Stimulated activated CD4-positive, alpha-beta T cell treated with anti-CD3 and anti-CD28 coated beads, Interleukin-4, amount 100 ng/mL, for 1 hour (primary cell): ENCODE results near the gene CREB5.

Experiments
- DNase-seq: peaks from one replicate; pipeline ENCODE4 v3.0.0-alpha.2; 2020

CREB5 gene

DNA sequence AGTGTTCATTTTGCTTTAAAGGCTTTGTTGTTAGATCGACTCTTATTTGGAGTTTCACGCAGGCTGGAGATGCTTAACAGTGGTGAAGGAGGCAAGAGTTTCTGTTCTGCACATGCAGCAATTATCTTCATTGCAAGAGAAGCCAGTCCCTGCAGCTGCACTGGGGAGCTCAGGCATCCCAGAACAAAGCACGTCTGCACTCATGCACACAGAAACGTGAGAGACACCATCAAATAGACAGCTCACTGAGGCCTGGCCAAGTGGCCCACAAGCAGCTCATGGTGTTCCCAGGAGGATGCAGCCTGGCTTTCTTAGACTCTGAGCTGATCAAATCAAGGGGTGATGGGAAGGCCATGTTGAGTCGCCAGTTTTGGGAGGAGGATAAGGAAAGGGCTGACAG, 246.1 kb downstream of the CREB5 start:
- no peak for DNase-seq

DNA sequence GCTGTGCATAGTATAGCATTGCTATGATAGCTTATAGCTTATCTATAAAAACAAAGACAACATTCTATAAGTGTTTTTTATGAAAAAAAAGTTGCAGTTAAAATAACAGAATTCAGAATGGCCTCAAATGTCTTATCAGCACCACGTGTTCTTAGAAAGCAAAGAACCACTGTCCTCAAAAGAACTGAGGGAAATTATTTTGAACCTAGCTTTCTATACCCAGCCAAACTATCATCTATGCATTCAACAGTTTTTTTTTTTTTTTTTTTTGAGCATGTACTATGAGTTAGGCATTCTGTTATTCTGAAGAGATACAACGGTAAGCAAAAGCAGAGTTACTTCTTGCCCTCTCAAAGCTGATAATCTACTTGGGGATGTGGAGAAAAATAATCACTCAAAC, 247.8 kb downstream of the CREB5 start:
- no peak for DNase-seq

DNA sequence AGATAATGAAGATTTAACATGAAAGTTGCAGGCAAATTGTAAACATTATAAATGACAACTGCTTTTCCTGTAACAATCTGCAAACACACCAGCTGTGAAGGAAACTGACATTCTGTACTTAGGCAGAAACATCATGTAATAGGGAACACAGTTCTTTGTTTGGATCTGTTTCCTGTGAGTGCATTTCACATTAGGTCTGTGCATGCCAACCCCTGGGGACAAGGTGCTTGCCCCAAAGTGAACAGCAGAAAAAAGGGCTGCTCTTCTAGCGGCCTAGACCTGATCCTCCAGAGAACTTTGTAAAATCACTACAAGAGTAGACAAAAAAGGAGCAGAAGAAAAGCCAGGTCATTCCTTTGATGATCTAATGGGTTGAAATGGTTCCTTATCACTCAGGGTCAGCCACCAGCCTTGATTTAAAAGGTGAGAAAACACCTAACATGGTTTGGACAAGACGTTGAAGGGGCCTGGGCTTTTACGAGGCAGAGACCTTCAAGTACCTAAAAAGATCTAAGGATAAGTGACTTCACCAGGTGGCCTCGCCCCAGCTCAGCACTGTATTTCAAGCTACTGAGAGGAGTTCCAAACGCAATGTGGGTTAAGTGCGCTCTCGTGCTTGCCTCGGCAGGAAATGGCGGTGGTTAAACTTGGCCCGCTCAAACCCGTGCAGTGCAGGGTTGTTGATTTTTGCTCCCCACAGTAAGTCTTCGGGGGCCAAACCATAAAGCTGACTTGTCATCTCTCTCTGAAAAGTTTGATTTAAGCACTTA, 249.7 kb downstream of the CREB5 start:
- no peak for DNase-seq

DNA sequence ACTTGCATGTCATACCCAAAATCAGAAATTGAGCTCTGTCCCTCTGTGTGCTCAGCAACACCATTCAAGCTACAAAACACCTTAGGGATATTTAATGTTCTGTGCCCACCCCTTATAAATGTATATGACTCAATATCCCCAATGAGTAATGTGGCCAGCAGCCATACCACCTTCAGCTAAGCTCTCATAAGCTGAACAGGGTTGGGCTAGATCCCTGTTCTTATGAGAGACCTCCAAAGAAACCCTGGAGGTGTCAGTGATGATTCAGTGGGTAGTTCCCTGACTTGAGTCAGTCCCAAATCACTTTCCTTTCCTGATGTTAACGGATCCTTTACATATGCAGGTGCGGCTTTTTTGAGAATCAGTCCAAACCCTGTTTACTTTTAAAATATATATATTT, 253.8 kb downstream of the CREB5 start:
- no peak for DNase-seq

DNA sequence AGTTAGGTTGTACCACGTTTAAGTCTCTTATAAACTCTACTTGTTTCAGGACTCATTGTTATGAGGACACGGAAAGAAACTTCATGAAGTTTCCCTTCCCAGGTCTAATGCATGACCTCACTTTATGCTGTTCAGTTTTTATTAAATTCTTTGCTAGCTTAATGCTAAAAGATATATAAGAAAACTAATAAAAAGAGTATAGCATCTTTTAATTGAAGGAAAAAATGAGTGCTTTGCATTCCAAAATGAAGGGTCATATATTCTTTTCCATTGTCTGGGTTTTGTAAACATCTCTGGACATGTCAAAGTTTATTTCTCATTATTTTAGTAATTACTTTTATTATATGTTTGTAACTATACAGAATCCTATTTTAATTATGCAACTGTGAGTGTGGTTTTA, 255.8 kb downstream of the CREB5 start:
- no peak for DNase-seq

DNA sequence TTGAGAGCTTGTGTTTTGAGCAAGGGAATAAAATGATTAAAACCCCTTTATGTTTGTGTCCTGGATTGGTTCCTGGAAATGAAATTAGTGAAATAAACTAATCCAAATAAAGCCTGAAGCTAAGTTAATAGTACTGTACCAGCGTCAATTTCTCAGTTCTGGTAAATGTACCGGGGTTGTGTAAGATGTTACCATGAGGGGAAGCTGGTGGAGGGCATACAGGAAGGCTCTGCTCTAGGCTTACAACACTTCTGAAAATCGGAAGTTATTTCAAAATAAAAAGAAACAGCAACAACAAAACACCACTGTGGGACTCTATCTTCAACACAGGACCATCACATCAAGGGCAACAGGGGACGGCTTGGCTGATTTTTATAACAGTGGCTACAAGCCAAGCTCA, 257.0 kb downstream of the CREB5 start:
- DNase-seq = no peak

DNA sequence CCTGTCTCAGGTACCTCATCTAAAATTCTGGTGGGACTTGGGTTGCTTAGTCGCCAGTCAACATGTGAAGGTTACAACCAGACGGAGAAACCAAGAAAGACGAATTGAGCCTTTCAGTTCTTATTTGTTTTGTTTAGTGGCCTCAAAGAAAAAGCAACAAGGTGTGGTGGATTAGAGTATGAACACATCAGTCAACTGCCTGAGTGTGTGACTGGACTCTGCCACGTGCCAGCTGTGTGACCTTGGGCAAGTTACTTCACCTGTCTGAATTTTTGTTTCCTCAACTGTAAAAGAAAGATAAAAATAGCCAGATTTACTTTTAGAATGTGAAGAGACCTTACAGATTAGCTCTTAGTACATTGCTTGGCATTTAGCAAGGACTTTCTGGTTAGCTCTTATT, 259.2 kb downstream of the CREB5 start:
- no peak for DNase-seq

DNA sequence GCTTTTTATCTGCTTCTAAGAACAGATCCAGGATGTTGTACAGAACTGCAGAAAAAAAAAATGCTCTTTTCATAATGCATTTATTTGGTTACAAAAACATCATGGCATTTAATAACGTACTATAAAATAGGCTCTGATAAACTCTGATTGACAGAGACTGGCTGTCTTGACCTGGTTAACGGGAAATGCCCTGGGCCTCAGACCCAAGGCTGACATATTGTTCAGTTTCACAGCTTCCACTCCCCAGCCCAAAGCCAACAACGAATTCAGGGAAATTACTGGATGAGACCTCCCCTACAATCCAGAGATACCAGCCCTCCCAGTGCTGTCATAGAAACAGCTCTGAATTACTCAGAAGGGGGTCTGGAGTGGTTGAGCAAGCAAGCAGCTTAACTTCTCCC, 260.1 kb downstream of the CREB5 start:
- DNase-seq = no peak

DNA sequence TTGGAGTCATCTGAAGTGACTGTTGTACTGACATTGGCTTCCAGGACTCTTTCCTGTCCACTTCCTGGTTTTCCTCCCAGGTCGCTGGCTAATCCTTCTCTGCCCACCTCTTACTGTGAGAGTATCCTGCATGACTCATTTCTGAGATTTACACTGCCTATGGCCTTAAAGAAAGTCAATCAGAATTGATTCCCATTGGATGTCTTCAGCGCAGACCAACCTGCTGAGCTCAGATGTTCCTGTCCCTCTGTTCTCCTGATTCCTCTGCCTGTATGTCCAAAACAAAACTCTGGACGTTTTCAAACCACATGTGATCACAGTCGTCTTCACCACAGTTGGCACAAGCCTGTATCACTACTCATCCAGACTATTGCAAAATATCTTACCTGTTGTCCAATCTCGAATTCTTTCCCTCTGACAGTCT, 262.1 kb downstream of the CREB5 start:
- no peak for DNase-seq

DNA sequence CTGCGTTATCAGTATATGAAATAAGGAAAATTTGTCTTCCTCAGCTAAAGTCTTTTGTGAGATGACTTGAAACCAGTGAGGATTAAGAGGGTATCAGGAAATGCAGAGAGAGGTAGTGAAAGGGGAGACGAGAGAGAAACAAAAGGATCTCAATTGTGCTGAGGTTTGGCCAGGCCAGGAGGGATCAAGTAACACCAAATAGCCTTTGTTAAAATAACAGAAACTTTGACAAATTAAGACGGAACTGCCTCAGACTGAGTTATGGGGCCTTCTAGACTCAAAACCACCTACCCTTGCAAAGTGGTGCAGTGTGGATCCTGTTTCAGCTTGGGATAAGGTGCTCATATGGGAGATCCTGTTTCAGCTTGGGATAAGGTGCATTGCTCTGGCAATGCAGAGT, 263.1 kb downstream of the CREB5 start:
- DNase-seq = no peak

DNA sequence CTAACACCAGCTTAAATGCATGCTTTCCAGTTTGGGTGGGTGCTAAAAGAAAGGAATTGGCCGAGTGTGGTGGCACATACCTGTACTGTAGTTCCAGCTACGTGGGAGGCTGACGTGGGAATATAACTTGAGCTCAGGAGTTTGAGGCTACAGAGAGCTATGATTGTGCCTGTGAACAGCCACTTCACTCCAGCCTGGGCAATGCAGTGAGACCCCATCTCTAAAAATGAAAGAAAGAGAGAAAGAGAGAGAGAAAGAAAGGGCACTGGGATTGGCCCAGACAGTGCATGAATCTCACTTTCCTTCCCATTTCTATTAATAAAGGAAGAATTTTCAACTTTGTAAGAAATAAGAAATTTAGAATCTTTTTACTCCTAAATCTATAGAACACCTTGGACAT, 265.4 kb downstream of the CREB5 start:
- DNase-seq = no peak

DNA sequence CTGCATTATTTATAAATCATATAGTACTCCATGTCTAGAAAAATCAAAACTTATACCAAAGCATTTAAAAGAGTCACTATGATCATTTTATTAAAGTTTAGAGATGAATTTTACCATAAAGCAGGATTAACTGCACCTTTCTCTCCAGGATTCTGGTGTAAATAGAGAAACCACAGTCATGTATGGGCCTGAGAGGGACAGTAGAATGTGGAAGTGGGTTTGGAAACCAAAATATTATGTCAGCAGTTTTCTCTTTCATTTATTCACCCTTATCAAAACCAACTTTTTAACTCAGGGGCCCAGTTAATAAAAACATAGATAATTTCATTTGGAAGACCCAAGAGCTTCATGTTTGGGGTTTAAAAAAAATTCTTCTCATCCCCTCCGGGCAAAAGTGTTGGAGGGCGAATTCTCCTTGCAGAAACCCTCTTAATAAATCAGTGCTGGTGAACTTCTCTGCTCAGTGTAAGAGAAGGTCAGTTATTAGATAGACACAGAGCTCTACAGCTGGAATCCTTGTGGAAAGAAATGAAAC, 266.2 kb downstream of the CREB5 start:
- DNase-seq = no peak

DNA sequence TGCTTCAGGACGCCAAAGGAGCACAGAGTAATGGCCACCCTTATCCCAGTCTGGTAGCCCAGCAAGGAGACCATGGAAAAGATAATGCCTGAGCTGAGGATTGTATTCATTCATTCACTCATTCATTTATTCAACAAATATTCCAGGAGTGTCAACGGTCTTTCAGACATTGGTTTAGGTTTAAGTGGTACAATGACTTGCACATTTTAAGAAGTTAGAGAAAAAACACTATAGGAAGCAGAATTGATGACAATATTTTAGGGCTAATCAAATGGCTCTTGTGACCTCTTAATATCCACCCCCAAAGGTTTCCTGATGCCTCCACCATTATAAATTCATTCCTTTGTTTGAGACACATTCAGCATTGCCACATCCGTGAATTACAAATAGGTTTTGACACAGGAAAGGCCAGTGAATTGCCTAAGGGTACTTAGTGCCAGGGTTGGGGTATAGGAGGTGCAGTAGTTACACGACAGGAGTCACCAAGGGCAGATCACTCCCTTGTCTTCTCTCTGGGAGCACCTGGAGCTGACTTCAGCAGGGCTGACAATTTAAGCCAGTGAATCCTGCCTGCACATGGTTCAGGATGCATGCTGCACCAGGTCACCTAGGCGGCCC, 269.5 kb downstream of the CREB5 start:
- no peak for DNase-seq

DNA sequence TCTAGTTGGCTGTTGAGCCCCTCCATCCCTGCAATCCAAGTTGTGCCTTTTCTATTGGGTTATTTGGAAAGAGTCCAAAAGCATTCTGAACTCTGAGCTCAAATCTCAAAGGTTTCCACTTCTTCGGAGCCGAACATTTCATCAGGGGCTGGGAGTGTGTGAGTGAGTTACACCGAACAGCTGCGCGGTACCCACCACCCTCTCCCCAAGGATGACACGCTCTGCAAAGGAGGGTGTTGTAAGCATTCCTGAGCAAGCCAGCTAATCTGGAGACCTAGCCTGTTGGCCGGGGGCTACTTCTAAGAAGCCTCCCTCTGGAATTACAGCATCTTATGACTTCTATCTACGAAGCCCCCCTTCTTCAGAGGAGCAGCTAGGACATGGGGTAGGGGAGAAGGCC, 270.5 kb downstream of the CREB5 start:
- DNase-seq = no peak

DNA sequence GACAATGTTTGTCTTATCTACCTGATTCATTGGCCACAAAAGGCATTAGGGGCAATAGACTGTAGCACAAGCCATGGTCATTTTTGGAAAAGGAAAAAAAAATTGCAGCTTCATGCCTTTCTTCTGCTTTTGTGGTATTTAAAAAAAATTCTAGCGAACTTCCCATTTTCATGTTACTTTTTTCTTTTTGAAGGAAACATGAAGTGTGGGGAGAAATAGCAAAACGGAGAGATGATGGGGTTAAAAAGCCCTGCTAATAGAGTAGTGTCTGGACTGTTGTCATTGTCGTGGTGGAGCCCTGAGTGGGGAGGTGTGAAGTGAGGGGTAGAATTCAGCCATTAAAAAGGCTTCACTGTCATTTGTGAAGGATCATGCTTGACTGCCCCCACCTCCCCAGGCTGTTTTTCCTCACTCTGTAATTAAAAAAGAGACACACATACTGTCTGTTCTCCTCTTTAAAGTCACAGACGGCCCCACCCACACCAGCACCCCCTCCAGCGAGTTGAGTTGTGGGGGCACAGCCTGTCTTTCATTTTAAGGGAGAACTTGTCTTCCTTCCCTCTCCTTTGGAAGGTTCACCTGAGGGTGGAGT, 272.4 kb downstream of the CREB5 start:
- DNase-seq = no peak

DNA sequence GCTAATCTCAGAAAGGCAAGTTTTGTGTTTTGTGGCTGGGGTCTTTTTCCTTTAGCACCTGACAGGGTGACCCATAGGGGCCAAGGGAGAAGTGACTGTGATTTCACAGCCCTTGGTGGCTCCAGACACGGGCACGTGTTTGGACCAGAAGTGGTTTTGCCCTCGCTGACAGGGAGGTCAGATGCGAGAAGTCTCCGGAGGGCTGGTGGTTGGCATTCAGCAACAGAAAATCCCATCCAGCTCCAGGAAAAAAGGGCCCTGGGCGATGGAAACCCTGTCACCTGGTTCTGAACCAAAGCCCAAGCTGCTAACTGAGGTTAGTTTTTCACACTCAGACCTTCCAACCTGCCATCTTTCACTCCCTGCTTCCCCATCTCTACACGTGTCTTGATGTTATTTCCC, 272.9 kb downstream of the CREB5 start:
- no peak for DNase-seq

DNA sequence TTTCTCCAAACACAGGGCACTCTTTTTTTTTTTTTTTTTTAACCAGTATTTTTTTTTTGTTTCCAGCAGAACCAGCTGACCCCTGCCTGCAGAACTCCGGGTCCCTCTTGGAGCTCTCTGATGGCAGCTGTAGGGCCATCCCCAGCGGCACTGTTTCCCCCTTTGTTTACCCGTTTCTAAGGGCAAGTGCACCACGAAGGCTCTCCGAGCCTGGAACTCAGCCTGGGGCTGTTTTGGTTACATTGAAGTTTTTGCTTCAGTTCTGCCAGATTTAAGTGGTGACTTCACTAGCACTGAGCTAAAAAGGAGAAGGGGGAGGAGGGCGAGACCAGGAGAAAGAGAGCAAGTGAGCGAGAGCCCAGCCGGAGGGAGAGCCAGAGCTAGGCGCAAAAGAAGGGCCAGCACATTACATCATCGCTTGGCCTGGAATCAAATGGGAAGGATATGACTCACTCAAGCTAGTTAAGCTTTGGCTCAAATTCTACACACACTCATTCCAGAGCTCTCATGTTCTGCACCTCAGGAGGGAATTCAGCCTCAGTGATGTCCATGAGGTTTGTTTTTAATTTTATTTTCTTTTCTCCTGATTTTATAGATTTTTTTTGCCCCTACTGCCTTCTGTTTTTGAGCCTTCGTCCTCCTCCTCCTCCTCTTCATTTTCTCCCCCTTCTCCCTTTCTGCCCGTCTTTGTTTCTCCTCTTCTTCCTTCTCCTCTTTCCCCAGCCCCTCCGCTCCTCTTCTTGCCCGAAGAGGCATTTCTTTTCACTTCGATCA, 273.5 kb downstream of the CREB5 start:
- no peak for DNase-seq

DNA sequence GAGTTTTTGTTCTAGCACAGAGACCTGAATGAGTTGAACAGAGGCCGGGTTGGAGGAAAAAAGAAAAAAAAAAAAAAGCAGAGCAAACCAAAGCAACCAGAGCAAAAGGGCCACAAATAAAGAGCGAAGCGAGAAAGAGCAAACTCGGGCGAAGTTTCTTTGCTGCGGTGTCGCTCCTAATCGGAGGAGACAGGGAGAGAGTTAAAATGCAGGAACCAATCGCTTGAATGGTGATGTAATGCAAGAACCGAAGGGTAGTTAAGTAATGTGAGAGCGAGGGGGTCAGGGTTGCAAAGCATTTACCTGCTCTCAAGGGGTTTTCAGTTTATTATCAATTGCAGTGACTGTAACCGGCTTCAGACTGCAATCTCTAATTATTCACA, 274.1 kb downstream of the CREB5 start:
- DNase-seq = no peak

DNA sequence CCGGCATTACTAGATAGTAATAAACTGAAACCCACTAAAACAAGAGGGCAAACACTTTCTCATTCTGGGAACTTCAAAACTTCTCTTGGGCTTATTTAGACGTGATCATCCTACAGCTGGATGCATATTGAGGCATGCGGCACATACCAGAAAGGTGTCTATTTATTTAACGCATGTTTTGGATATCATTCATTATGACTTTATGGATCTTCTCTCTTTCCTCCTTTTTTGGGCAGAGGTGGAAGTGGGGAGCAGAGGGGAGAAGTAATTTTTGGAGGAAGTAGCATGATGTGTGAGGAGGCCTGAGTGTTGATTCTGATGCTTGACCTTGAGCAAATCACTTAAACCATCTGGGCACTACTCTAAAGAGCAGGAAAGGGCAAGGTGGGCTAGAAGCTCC, 275.2 kb downstream of the CREB5 start:
- DNase-seq = no peak

DNA sequence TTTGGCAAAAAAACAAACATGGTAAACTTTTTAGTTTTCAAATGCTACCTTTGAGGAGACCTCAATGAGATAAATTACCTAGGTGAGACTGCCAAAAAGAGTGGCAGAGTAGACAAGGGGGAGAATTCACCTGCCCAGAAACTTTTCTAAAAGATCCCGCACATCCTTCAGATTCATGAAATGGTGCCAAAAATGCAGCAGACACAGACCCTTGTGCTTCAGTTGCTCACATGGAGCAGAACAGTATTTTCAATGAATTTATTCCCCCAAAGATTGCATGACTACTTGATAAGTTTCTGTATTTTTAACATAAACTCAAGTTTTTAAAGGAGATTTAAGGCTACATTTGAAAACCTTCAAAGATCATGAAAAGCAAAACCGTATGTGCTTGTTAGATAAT, 275.9 kb downstream of the CREB5 start:
- DNase-seq = no peak

DNA sequence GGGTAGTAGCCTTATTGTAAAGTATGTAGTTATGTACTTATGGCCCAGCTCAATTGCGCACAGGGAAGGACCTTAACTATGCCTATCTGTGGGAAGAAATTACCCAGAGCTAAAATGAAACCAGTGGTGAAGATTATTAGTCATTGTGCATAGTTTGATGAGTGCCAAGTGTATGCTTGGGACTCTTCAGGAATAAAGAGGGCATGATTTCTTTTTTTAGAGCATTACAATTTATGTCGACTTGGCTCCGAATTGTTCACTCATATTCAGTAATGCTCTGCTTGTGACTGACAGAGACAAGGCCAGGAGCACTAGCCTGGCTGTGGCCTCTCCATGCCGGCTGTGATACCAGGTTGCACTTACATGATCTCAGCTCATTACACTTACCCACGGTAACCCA, 276.3 kb downstream of the CREB5 start:
- DNase-seq = no peak

DNA sequence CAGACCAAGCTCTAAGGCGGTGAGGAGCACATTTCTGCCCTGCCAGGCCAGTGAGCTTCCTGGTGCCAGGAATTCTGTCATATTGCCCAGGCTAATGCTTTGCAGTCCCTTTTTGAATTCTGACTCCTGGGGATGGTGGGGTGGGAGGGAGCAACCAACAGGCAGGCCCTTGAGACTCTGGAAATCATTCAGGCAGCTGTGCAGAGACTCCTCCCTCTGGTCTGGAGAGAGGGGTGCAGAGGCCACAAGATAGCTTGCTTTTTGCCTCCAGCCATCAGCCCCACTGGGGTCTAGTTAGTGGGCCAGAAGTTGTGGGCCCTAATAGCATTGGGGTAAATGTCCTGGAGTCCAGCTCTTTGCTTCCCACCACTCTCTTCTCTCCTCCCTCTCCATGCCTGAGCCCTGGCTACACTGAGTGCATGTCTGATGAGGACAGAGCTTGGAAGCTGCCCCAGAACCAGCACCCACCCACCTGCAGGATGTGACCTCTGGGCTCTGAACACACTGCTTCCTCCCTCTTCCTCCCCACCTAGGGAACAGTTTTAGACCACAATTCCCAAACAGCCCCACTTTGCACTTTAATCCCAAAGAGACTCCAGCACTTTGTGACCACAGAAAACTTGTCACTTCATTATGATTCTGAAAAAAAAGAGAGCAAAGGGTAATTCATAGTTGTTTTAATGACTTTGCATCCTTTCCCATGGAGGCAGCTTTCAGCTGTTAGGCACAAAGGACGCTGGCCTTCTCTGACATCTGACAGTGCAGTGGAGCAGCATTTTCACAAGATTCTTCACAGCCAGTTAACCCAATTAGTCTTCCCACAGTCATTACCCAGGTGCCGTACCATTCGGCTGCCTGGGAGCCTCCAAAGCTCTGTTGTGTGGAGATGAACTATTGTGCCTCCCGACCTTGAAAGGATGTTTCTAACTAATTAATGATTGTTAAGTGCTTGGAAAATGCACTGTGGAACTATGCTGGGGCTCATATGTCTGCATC, 283.3 kb downstream of the CREB5 start:
- no peak for DNase-seq
